A673 (cell line): ENCODE data around the gene HS1BP3. TPM values are rescaled to one million over a fixed set of nuclear protein-coding genes. Genes with fewer than 3 reads are reported as not detected.
A peak's percentile ranks its signal among the peaks of the same experiment; 100 is the strongest.

Experiments used
- BruUV-seq: library from RNA; stranded (reverse); fragments of 400-500 nt; replicated peaks from 2 replicates; lab custom pipeline; 2021; lab: Mats Ljungman, UMichigan
- CTCF ChIA-PET: fragments of 300-600 bp; sonication (Branson Sonifier 250); formaldehyde crosslinking; loops from one replicate; lab custom pipeline; 2022; ENCODE audit warnings: antibody characterized with exemption; lab: Charles Lee
- POLR2A ChIA-PET: fragments of 300-600 bp; sonication (Branson Sonifier 250); formaldehyde crosslinking; loops from one replicate; lab custom pipeline; 2022; ENCODE audit warnings: antibody characterized with exemption; ENCODE audit not compliant: low non-redundant PET; lab: Charles Lee
- DNase-seq: peaks from one replicate; pipeline ENCODE4 v3.0.0-alpha.2; 2015; ENCODE audit warnings: low spot score
- H3K27ac ChIP-seq: fragments of 200-600 bp; sonication (generic); 2 replicates; pipeline ENCODE4 v1.5.1; 2016; ENCODE audit warnings: mixed run types, low read depth, mild to moderate bottlenecking, mixed read lengths, antibody characterized with exemption, low read length; ENCODE audit not compliant: poor library complexity, severe bottlenecking
- H3K27me3 ChIP-seq: fragments of 200-600 bp; sonication (generic); replicated peaks from 2 replicates; pipeline ENCODE4 v1.6.1; 2017; ENCODE audit warnings: mixed run types, low read depth, mild to moderate bottlenecking, mixed read lengths, antibody characterized with exemption, low read length; ENCODE audit not compliant: insufficient read depth, poor library complexity
- H3K36me3 ChIP-seq: fragments of 200-600 bp; sonication (generic); 2 replicates; pipeline ENCODE4 v1.6.1; 2016; ENCODE audit warnings: mixed run types, mild to moderate bottlenecking, mixed read lengths, antibody characterized with exemption, low read length; ENCODE audit not compliant: insufficient read depth, poor library complexity, severe bottlenecking
- H3K4me1 ChIP-seq: fragments of 200-600 bp; sonication (generic); 2 replicates; pipeline ENCODE4 v1.6.1; 2017; ENCODE audit warnings: mixed run types, mild to moderate bottlenecking, mixed read lengths, antibody characterized with exemption, low read length; ENCODE audit not compliant: insufficient read depth, poor library complexity, severe bottlenecking
- H3K4me3 ChIP-seq: fragments of 200-600 bp; sonication (generic); 2 replicates; pipeline ENCODE4 v1.5.1; 2016; ENCODE audit warnings: low read depth, mixed run types, mild to moderate bottlenecking, mixed read lengths, low read length; ENCODE audit not compliant: poor library complexity, severe bottlenecking
- H3K9me3 ChIP-seq: fragments of 200-600 bp; sonication (generic); 2 replicates; pipeline ENCODE4 v1.6.1; 2016; ENCODE audit warnings: mixed run types, low read depth, mild to moderate bottlenecking, mixed read lengths, antibody characterized with exemption, low read length; ENCODE audit not compliant: poor library complexity, severe bottlenecking
- EZH2 ChIP-seq: fragments of 200-600 bp; sonication (generic); IDR thresholded peaks from 2 replicates; pipeline ENCODE4 v1.6.1; 2017; ENCODE audit warnings: borderline replicate concordance, low read depth, mild to moderate bottlenecking, mixed read lengths, antibody characterized with exemption, low read length; ENCODE audit not compliant: poor library complexity, severe bottlenecking
- intact Hi-C: fragments of 100-400 bp; cut with micrococcal nuclease; formaldehyde crosslinking; loops from one replicate; pipeline ENCODE4 v1.10.0; 2022; ENCODE audit not compliant: unreplicated experiment
- total RNA-seq: library from RNA; stranded (reverse); gene quantifications from 2 replicates; pipeline ENCODE4 v1.2.3, GENCODE V29; 2021
- TF ChIP-seq, protein P1 (sequence below): fragments of 300-800, 200-600 bp; sonication (generic); conservative IDR thresholded peaks from 2 replicates; pipeline ENCODE4 v1.5.1; 2017; ENCODE audit warnings: low read depth, mild to moderate bottlenecking, antibody characterized with exemption, low read length, moderate library complexity, mixed read lengths

Gene HS1BP3
- total RNA-seq, 1 experiment from 2014 or later, result 12.6 TPM

DNA sequence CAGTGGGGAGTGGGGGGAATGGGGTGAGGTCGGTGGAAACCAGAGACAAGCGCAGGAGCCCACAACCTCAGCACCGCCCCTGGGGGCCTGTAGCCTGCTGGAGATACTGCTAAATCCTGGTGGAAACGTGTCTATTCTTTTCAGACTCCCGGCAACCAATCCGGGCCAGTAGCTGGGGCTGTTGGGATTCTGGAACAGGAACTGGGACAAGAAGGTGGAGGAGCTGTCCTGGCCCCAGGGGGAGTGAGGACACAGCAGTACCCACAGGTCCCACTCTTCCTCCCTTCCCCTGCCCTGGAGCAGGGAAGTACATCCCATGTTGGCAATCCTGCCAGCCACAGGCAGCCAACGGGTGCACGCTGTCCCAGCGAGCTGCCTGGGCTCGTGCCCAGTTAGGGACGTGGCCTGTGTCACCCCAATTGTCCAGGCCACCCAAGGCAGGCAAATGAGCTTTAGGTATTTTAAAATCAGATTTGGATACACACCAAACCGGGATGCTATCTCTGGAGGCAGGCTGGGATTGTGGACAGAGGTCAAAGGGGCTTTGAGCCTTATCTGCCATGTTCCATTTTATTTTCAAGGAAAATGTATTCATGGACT lies 51.8 kb downstream of the HS1BP3 start:
- no peaks in the 10 kb centered on the region for H3K36me3 ChIP-seq
- TF ChIP-seq, protein P1, sequence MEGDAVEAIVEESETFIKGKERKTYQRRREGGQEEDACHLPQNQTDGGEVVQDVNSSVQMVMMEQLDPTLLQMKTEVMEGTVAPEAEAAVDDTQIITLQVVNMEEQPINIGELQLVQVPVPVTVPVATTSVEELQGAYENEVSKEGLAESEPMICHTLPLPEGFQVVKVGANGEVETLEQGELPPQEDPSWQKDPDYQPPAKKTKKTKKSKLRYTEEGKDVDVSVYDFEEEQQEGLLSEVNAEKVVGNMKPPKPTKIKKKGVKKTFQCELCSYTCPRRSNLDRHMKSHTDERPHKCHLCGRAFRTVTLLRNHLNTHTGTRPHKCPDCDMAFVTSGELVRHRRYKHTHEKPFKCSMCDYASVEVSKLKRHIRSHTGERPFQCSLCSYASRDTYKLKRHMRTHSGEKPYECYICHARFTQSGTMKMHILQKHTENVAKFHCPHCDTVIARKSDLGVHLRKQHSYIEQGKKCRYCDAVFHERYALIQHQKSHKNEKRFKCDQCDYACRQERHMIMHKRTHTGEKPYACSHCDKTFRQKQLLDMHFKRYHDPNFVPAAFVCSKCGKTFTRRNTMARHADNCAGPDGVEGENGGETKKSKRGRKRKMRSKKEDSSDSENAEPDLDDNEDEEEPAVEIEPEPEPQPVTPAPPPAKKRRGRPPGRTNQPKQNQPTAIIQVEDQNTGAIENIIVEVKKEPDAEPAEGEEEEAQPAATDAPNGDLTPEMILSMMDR, result no peak
- no peak for TF ChIP-seq EZH2
- no peak overlapping the region for H3K4me3 ChIP-seq
- no peak overlapping the region for H3K27ac ChIP-seq
- ChIA-PET CTCF (interaction anchor here (0.7 kb wide), 1 partner anchor 50 kb away, joined by 4 read pairs; no protein-coding TSS in a partner anchor), POLR2A (interaction anchor here (0.7 kb wide), 1 partner anchor 277 kb away, joined by 6 read pairs; no protein-coding TSS in a partner anchor)
- BruUV-seq, result no TSS peak
- intact Hi-C loops, result no loop called here
- no peaks in the 10 kb centered on the region for H3K9me3 ChIP-seq
- H3K4me1 ChIP-seq, result peaks cover 3% of the 10 kb centered on the region
- no peaks in the 10 kb centered on the region for H3K27me3 ChIP-seq
- DNase-seq, result no peak

DNA sequence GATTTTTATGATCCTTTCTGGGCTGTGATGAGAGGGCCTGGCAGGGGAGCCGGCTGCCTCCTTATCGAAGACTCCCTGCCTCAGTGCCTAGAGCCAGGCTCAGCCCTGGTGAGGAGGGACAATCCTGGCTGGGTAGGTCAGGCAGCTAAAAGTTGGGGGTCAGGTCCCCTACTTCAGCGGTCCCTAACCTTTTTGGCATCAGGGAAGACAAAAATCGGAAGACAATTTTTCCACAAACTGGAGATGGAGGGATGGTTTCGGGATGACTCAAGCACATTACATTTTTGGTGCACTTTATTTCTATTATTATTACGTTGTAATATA lies 53.1 kb downstream of the HS1BP3 start:
- no peaks in the 10 kb centered on the region for H3K9me3 ChIP-seq
- no peaks in the 10 kb centered on the region for H3K36me3 ChIP-seq
- intact Hi-C loops, result no loop called here
- no peak for TF ChIP-seq EZH2
- TF ChIP-seq, protein P1, result no peak
- H3K4me3 ChIP-seq, result no peak overlapping the region
- H3K27ac ChIP-seq, result peak overlapping the region; percentile 5
- H3K27me3 ChIP-seq, result no peaks in the 10 kb centered on the region
- ChIA-PET POLR2A (no interaction called here), CTCF (no interaction called here)
- DNase-seq, result no peak
- peaks cover 3% of the 10 kb centered on the region for H3K4me1 ChIP-seq
- no TSS peak for BruUV-seq

DNA sequence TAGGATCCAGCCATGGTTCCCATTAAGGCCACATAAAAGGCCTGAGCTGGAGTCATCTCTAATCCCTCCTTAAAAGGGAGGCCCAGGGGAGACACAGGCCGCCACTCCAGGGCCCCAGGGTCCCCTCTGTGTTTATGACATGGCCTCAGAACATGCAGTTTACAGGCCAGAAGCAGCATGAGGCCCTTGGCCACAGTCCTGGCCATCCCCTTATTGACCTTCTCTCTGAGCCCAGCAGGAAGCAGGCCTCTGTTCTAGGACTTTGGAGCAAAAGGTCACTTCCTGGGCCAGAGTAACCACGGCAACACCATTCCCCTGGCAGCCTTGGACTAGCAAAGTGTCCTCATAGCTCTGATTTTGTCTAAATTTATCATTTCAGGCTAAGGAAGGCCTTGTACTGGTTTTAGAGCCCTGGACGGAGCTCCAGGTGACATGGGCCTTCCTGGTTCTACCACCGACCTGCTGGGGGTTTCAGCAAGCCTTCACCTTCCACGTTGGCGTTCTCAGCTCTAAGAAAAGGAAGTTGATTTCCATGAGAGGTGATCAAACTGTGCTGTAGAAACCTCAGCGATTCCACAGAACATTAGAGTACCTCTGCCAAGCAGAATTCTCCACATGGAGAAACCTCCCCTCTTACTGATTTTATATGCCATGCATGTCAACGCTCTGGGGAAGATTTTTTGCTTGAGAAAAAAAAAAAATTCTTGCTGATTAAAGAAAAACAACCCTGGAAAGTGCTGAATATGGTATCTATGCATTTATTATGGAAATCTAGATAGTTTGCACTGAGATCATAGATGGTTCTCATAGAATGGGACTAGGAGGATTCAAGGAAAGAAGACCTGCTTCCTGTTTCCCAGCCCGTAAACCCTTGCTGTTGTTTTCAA lies 53.7 kb downstream of the HS1BP3 start:
- H3K27me3 ChIP-seq, result no peaks in the 10 kb centered on the region
- no peaks in the 10 kb centered on the region for H3K9me3 ChIP-seq
- ChIA-PET CTCF (interaction anchor here (0.7 kb wide), 1 partner anchor 116 kb away, joined by 5 read pairs; no protein-coding TSS in a partner anchor), POLR2A (no interaction called here)
- DNase-seq, result no peak
- no TSS peak for BruUV-seq
- intact Hi-C loops, result no loop called here
- peaks cover 3% of the 10 kb centered on the region for H3K4me1 ChIP-seq
- TF ChIP-seq, protein P1, result no peak
- no peak for TF ChIP-seq EZH2
- H3K36me3 ChIP-seq, result no peaks in the 10 kb centered on the region
- no peak overlapping the region for H3K4me3 ChIP-seq
- peak overlapping the region; percentile 5 for H3K27ac ChIP-seq
